Activated CD8-positive, alpha-beta memory T cell treated with anti-CD3 and anti-CD28 coated beads for 36 hours (primary cell): ENCODE data around the gene SLC6A7. TPM values are rescaled to one million over a fixed set of nuclear protein-coding genes. Genes with fewer than 3 reads are reported as not detected.
"Not testable (repeated sequence)": the region's sequence is repeated elsewhere in the genome, so short reads cannot be mapped to it uniquely, and the experiment has no call there.

Experiments used
- CTCF ChIA-PET: fragments of 350-600 bp; sonication (Branson Sonifier 250); formaldehyde crosslinking; loops from one replicate; lab custom pipeline; 2021; ENCODE audit warnings: antibody characterized with exemption; lab: Charles Lee
- POLR2A ChIA-PET: fragments of 350-600 bp; sonication (Branson Sonifier 250); formaldehyde crosslinking; loops from one replicate; lab custom pipeline; 2021; ENCODE audit warnings: antibody characterized with exemption; lab: Charles Lee
- total RNA-seq, 2 experiments: library from RNA; stranded (reverse); gene quantifications; one replicate each; pipeline ENCODE4 v1.2.3, GENCODE V29; 2021

SLC6A7 gene
- total RNA-seq, 2 experiments from 2014 or later: not detected

DNA sequence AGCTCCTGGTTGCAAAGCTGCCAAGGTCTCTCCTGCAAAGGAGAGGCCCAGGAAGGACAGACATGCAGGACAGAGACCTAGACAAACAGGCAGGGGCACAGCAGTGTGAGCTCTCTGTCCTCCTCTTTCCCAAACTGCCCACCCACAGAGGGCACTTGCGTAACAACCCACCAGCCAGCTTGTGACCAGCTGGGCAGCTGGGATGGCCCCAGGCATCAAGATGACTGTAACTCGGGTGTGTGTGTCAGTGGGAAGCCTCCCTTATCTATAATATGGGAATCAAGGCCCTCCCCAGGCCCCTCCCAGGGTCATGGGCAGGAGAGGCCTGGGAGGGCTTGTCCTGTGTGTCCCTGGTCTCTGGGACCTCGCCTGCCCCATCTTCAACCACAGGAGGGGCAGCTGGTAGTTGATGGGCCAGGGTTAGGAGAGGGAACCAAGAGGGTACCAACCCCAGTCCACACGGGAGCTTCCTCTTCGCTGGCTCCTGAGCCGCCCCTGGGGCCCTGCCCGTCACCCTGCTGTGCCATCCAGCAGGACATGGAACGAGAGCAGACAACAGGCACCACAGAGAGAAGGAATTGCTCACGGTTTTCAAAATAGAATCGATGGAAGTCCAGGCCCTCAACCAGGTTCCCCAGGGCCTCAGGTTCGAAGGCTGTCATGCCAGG lies 37.9 kb downstream of the SLC6A7 start:
- ChIA-PET CTCF (no interaction called here), POLR2A (no interaction called here)

DNA sequence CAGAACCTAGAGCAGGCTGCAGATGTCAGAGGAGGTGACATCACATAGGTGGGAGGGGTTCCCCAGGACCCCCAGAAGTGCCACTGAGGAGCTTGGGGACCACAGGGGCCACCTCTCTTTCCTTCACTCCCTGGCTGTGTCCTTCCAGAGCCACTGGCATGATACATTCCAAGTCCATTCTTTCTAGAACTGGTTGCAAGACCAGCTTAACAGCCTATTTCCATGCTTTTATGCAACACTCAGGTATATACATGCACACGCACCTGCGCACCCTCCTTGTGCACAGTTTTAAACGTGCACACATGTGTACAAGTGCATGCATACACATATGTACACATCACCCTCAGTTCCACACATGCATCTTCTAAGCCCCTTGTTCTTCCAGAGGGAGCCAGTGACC lies 39.7 kb downstream of the SLC6A7 start:
- ChIA-PET CTCF (interaction anchor here (1.3 kb wide), 1 partner anchor 11 kb away, joined by 4 read pairs; no protein-coding TSS in a partner anchor), POLR2A (no interaction called here)

DNA sequence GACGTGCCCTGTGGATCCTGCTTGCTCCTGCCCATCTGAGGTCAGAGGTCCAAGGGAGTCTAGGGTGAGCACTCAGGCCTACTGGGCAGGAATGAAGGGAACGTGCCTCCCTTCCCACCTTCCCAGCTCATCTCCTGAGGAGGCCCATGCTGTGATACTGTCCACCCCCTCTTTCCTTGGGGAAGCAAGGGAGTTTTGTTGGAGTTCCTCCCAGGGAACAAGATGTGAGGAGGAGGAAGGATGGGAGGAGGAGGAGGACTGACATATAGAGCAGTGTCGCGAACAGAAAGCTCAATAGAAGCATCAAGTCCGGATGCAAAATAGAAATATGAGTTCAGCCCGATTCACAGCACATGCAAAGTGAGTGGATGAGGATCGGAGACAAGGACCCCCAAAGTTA lies 41.0 kb downstream of the SLC6A7 start:
- ChIA-PET CTCF (no interaction called here), POLR2A (interaction anchor here (0.6 kb wide), 1 partner anchor 9 kb away, joined by 4 read pairs; no protein-coding TSS in a partner anchor)

DNA sequence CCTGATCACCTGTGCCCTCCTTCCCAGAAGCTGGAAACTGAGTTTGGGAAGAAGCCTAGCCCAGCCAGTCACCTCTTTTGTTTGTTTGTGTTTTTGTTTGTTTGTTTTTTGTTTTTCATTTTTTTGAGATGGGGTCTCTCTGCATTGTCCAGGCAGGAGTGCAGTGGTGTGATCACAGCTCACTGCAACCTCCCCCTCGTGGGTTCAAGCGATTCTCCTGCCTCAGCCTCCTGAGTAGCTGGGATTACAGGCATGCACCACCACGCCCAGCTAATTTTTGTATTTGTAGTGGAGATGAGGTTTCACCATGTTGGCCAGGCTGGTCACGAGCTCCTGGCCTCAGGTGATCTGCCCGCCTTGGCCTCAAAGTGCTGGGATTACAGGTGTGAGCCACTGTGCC lies 43.8 kb downstream of the SLC6A7 start:
- POLR2A ChIA-PET, CTCF ChIA-PET: not testable (repeated sequence)

DNA sequence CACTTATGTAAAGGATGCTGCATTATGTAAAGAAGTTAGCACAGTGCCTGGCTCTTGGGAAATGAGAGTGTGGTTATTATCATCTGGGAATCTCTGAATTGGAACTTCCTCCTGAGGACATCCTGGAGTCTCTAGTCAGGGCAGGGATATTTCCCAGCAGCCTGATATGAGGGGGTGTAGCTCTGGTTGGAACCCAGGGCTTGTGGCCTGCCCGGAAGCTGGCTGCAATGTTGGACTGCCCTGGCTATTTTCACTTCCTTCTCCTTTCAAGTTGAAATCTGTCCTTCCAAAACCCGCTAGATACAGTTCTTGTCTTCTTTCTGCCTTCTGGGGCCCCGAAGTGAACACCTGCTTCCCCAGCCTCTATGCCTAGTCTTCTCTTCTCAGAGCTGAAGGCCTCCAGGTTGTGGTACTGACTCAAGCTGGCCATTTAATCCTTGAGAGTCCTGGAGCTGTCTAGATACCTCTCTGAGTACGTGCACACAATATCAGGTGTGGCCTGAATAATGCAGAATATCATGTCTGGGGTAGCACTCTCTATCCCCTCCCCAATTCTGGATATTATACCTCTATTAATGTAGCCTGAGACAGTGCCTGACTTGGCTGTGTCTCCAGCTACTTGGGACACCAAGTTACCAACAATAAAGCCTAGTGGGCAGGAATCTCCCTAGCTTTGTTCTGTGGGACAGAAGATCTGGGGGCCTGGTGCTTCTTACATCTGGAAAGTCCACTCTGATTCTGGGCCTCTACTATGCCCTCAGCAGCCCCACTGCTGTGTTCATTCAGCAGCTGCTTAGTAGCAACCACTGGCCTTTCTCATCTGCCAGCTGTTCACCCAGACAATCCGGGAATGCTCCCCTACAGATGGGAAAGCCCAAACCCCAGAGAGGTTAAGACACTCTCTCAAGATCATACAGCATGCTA lies 45.0 kb downstream of the SLC6A7 start:
- ChIA-PET POLR2A (no interaction called here), CTCF (no interaction called here)

DNA sequence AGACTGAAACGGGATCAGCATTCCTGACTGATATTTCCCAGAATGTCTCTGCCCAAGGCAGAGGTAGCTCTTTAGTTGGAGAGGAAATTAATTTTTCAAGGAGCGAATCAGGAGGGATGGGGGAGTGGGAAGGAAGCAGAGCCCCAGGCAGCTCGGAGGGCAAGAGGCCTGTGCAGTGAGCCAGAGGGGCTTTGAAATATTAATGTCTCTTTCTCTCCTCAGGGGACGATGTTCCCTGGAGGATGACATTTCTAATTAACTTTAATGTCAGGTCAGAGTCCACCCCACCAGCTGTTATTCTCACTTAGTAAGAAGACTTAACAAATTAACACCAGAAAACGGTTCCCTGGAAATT lies 45.6 kb downstream of the SLC6A7 start:
- ChIA-PET POLR2A (no interaction called here), CTCF (no interaction called here)

DNA sequence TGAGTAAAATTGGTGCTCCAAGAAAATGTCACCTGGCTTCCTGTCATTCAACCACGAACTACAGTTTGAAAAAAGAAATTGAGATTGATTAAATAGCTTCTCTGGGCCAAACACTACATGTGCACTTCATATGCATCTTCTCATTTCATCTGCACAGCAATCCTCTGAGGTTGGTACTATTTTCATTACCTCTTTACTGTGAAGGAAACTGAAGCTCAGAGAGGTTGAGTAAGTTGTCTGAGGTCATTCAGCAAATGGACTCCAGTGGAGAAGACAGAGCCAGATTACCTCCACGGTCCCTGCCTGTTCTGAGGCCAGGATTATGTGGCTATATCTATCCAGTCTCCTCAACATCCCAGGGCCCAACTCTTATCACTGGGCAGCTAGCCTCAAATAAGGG lies 46.5 kb downstream of the SLC6A7 start:
- CTCF ChIA-PET: no interaction called here
- POLR2A ChIA-PET: no interaction called here

DNA sequence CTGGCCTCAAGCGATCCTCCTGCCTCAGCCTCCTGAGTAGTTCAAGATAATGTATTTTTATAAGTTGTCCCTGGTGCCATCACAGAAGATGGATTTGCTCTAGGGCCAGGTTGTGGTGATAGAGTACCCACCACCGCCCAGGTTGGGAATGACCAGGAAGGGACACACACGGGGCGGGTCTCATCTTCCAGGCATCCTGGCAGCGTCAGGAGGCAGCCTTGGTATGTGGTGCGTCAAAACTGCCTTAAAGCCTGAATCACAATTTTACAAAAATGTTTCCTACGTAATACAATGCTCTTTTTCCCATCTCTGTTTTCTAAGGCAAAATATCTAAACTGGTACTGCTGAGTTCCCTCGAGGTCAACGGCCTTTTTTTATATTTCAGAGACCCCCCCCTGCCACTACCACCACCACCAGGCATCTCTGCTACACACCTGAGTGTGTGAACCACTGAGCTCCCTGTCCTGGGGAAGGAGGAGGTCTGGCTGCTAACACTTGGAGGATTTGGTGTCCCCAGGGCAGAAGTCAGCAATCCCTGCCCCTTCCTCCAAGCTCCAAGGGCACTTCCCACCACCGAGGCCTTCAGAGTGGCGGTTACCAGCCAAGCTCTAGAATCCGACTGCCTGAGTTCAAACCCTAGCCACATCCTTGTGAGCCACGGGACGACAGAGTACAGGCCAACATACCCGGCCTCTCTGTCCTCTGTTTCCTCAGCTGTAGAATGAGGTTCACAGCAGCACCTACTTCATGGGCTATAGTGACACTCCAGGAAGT lies 47.3 kb downstream of the SLC6A7 start:
- ChIA-PET POLR2A (no interaction called here), CTCF (no interaction called here)

DNA sequence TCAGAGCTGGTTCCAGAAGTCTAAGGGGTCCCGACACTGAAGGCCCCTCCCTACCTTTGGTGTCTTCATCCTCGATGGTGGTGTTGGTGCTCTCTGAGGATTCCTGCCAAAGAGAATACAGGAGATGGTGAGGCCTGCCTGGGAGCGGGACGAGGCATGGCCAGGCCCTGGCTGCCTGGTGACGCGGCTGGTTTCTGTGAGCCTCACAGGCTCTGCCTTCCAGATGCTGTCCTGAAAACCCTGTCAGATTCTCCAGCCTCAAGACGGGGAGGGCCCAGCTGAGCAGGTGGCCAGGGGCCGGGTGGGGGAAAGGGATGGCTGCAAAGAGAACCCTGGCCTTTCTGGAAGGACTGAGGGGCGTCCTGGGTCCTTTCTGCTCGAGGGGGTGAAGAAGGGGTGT lies 48.8 kb downstream of the SLC6A7 start:
- ChIA-PET POLR2A (no interaction called here), CTCF (no interaction called here)

DNA sequence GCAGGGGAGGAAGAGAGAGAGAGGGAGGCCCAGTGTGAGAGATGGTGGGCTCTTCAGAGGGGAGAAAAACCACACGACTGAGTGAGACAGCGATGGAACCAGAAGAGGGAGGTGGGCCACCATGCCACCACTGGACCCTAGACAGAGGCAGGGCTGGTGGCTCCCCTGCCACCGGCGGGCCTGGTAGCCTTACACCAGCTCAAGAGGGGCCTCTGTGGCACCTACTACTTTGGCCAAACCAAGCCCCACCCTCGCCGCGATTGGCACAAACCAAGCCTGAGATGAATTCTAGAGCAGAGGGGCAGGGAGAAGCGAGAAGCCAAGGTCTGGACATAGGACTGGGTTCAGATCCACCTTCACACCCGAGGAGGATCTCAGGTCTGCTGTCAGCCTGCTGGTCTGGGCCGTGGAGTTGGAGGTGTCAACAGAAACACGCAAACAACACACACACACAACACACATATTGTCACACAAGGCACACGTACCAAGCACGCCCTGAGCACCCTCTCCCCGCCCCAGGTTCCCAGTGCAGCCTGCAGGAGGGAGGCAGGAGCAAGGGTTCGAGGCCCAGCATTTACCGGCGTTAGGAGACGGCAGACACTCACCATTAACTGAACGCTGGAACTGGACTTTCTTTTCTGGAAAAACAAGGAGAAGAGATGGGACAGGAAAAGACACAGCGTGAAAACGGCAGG lies 49.4 kb downstream of the SLC6A7 start:
- ChIA-PET POLR2A (no interaction called here), CTCF (no interaction called here)

DNA sequence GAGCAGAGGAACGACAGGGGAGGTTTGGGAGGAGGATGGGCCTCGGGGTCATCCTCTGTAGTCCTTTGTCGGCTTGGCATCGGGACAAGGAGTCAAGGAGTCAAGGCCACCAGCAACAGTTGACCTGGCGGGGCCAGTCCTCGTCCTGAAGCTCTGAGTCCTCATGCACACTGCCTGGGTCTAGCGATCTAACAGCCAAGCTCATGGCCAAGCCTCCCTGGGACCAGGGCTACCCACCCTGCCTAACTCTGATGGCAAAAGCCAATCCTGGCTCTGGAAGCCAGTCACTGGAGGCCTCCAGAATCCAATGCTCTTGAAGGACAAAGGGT lies 49.9 kb downstream of the SLC6A7 start:
- CTCF ChIA-PET: no interaction called here
- POLR2A ChIA-PET: no interaction called here

DNA sequence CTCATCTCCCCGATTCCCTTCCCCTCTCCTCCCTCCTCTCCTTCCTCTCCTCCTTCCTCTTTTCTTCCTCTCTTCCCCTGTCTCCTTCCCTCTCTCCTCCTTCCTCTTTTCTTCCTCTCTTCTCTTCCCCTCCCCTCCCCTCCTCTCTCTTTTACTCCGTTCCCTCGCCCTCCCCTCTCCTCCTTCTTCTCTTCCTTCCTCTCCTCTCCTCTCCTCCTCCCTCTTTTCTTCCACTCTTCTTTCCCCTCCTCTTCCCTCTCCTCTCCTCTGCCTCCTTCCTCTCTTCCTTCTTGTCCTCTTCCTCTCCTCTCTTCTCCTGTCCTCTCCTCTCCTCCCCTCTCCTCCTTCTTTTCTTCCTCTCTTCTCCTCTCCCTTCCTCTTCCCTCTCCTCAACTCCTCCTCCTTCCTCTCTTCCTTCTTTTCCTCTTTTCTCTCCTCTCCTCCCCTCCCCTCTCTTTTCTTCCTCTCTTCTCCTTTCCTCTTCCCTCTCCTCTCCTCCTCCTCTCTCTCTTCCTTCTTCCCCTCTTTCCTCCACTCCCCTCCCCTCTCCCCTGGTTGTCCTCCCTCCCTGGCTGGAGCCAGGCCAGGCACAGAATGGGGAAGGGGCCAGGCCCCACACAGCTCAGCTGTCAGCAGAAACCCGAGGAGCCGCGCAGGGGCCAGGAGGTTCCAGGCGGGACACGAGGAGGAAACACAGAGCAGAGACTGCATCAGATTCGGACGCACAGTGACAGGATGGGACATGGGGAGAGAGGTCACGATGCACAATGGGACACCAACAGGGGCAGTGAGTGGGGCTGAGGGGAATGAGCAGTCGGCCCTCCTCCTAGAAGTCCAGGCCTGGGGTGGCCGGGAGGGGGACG lies 51.7 kb downstream of the SLC6A7 start:
- POLR2A ChIA-PET: no interaction called here
- CTCF ChIA-PET: no interaction called here

DNA sequence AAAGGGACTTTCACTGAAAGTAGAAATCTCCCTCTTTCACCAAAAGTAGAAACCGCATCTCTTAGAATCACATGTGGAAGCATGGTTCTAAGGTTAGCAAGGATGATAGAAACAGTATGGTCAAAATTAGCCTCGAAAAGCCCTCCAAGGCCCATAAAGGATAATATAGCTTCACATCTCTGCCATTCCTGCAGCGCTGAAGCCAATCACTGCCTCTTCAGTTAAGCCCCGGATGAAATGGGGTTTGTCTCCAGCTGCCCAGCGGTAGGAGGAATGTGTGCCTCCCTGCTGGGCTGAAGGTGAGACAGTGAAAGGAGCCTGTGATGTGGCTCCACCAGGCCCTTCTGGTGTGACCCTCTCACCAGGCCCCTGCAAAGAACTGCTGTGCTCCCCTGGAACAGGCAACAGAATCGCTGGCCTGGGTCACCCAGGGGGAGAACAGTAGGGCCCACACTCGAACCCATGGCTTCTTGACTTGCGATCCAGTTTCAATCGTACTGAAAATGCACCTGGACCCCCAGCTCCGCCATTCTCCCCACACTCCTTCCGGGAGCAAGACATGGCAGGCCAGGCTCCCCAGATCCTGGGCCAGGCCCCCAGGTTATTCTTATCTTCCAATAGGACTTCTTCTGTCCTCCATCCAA lies 52.5 kb downstream of the SLC6A7 start:
- POLR2A ChIA-PET: no interaction called here
- CTCF ChIA-PET: no interaction called here

DNA sequence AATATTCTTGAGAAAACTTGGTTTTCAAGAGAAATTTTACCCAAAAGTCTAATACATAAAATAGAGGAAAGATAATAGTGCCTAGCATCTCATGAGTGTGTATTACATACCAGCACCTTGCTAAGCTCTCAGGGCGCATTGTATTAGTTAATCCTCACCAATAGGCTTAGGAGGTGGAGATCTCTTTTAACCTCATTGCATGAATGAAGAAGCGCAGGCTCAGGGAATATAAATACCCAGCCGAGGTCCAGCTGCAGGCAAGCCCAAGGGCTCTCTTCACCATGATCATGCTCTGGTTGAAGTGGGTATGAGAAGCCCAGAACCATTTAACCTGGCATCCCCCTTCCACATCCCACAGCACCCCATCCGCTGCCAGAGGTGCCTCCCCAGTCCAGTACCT lies 53.7 kb downstream of the SLC6A7 start:
- CTCF ChIA-PET: interaction anchor here (0.5 kb wide), 1 partner anchor 196 kb away, joined by 7 read pairs; no protein-coding TSS in a partner anchor
- POLR2A ChIA-PET: no interaction called here

DNA sequence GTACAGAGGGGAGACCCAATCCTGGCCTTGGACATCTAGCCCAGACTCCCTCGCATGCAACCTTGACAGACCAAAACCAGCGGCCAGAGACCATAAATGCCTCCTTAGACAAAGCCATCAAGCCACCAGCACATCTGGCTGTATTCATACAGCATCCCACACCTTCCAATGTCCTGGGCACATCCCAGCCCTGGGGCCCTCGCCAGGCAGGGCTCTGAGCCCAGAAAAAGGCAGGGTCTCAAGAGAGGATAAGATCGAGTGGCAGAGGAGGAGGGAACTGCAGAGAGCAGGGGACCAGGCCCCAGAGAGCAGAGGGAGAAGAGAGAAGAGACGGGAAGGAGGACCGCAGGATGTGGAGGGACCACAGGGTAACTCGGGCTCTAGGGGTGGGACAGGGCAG lies 54.3 kb downstream of the SLC6A7 start:
- POLR2A ChIA-PET: no interaction called here
- CTCF ChIA-PET: no interaction called here

DNA sequence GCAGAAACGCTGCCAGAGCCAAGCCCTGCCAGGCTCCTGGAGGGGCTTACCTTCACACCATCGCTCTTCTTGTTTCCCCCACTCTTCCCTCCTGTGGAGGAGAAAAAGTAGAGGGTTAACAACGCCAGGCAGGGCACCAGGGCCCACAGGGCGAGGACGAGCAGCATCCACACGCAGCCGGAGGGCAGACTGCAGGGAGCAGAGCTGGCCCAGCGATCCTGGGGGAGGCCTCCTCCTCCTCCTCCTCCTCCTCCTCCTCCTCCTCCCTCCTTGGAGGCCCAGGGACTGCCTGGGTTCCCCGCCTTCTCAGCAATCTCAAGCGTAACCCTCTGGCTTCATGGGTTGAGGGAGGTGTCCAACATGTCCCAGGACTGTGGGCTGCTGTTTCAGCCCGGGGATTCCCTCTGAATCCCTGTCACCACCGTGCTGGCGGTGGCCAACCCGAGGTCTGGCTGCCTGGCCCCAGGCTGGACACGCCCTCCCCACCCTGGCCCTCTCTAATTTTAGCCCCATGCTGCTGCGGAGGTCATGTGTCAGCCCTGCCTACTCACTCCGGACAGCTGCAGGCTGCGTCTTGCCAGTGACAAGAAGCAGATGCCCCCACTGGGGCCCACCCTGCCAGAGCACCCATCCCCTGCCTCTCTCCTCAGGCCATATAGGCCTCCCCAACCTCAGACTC lies 55.4 kb downstream of the SLC6A7 start:
- ChIA-PET POLR2A (no interaction called here), CTCF (no interaction called here)

DNA sequence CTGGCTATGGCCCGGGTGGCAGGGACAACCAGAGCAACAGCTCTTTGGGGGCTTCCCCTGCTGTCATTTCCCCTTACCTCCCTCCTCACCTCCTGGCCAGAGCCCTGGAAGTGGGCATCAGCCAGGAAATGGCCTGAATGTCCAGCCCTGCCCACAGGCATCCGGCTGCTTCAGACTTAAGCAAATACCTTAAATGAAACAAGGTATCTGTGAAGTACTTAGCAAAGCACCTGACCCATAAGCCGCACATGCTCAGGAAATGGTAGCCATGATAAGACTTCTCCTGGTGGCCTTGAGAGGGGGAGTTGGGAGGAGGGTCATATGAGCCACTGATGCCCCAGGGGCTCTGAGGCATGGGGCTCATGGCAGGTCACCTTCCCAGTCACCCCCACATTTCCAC lies 55.9 kb downstream of the SLC6A7 start:
- POLR2A ChIA-PET: no interaction called here
- CTCF ChIA-PET: no interaction called here

DNA sequence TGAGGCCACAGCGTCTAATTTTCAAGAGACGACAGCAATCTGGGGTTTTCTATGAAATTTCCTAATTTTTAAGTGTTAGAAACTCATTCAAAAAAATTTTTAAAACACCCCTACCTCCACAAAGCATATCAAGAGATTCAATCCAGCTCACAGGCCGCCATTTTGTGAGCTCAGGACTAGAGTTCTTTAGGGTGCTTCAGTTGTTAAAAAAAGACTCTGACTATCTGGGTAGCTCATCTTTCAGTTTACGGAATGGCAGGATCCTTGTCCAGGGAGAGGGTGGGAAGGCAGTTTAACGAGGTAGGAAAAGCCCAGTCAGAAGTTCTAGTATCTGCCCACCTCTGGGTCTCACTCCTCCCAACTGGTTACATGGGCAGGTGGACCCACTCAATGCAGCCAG lies 56.6 kb downstream of the SLC6A7 start:
- ChIA-PET CTCF (no interaction called here), POLR2A (no interaction called here)
